HG03039 (cell line): ENCODE results near the gene LIMA1.
"Not testable (repeated sequence)": the region's sequence is repeated elsewhere in the genome, so short reads cannot be mapped to it uniquely, and the experiment has no call there.

Experiments
- ATAC-seq: cut with Tn5 transposase; IDR thresholded peaks from one replicate; pipeline ENCODE4 v1.9.1; 2021; ENCODE audit warnings: mild to moderate bottlenecking, moderate library complexity; ENCODE audit not compliant: unreplicated experiment

LIMA1 gene

GRCh38 chr12:50283229-50283923, at the start of gene LIMA1:
Gene LIMA1, minus strand, starts transcription at chr12:50283520. Its CDS starts 34,769 bp downstream, at chr12:50248751.
- peak; percentile 93 for ATAC-seq

GRCh38 chr12:50331745-50332144, 48.4 kb upstream of the LIMA1 start:
- ATAC-seq: no peak

- not testable (repeated sequence) for ATAC-seq
Measured at GRCh38 chr12:50328664-50329063, 45.3 kb upstream of the LIMA1 start.

GRCh38 chr12:50326590-50327284, 43.4 kb upstream of the LIMA1 start:
- ATAC-seq: no peak

- no peak for ATAC-seq
Measured at GRCh38 chr12:50325890-50326391, 42.6 kb upstream of the LIMA1 start.

GRCh38 chr12:50324770-50325169, 41.5 kb upstream of the LIMA1 start:
- ATAC-seq: not testable (repeated sequence)

GRCh38 chr12:50324077-50324476, 40.8 kb upstream of the LIMA1 start:
- not testable (repeated sequence) for ATAC-seq

- no peak for ATAC-seq
Measured at GRCh38 chr12:50322206-50322605, 38.9 kb upstream of the LIMA1 start.

- ATAC-seq: no peak
Measured at GRCh38 chr12:50317203-50317602, 33.9 kb upstream of the LIMA1 start.

- ATAC-seq: no peak
Measured at GRCh38 chr12:50315803-50316202, 32.5 kb upstream of the LIMA1 start.

- ATAC-seq: no peak
Measured at GRCh38 chr12:50314636-50315312, 31.5 kb upstream of the LIMA1 start.

- not testable (repeated sequence) for ATAC-seq
Measured at GRCh38 chr12:50313971-50314370, 30.7 kb upstream of the LIMA1 start.

GRCh38 chr12:50313256-50313931, 30.1 kb upstream of the LIMA1 start:
- no peak for ATAC-seq

GRCh38 chr12:50311858-50312609, 28.7 kb upstream of the LIMA1 start:
- ATAC-seq: not testable (repeated sequence)

GRCh38 chr12:50309950-50310349, 26.6 kb upstream of the LIMA1 start:
- ATAC-seq: no peak

GRCh38 chr12:50302686-50303085, 19.4 kb upstream of the LIMA1 start:
- no peak for ATAC-seq

- no peak for ATAC-seq
Measured at GRCh38 chr12:50297996-50298395, 14.7 kb upstream of the LIMA1 start.

- no peak for ATAC-seq
Measured at GRCh38 chr12:50297027-50297426, 13.7 kb upstream of the LIMA1 start.

- ATAC-seq: no peak
Measured at GRCh38 chr12:50296554-50296953, 13.2 kb upstream of the LIMA1 start.

GRCh38 chr12:50291377-50291776, 8.1 kb upstream of the LIMA1 start:
- no peak for ATAC-seq
